GM19043 (cell line): ENCODE results near the gene NAA38.
"Not testable (repeated sequence)": the region's sequence is repeated elsewhere in the genome, so short reads cannot be mapped to it uniquely, and the experiment has no call there.

Experiments used
- ATAC-seq: cut with Tn5 transposase; IDR thresholded peaks from one replicate; pipeline ENCODE4 v1.9.1; 2021; ENCODE audit warnings: low read depth; ENCODE audit not compliant: unreplicated experiment

The NAA38 gene

GRCh38 chr17:7882629-7883028, 25.3 kb upstream of the NAA38 start:
- no peak for ATAC-seq

GRCh38 chr17:7882068-7882467, 24.7 kb upstream of the NAA38 start:
- no peak for ATAC-seq

- no peak for ATAC-seq
Observed at GRCh38 chr17:7881276-7882054, 24.1 kb upstream of the NAA38 start.

- no peak for ATAC-seq
Observed at GRCh38 chr17:7880076-7880868, 22.9 kb upstream of the NAA38 start.

GRCh38 chr17:7878234-7878633, 20.9 kb upstream of the NAA38 start:
- ATAC-seq = no peak

- ATAC-seq = no peak
Observed at GRCh38 chr17:7875804-7876370, 18.5 kb upstream of the NAA38 start.

GRCh38 chr17:7873051-7873450, 15.7 kb upstream of the NAA38 start:
- ATAC-seq = no peak

- ATAC-seq = no peak
Observed at GRCh38 chr17:7867881-7868329, 10.5 kb upstream of the NAA38 start.

- ATAC-seq = no peak
Observed at GRCh38 chr17:7864995-7865650, 7.8 kb upstream of the NAA38 start.

GRCh38 chr17:7864384-7864783, 7.0 kb upstream of the NAA38 start:
- ATAC-seq = not testable (repeated sequence)

GRCh38 chr17:7862692-7863437, 5.5 kb upstream of the NAA38 start:
- ATAC-seq = no peak

- ATAC-seq = no peak
Observed at GRCh38 chr17:7859028-7859427, 1.7 kb upstream of the NAA38 start.

- no peak for ATAC-seq
Observed at GRCh38 chr17:7858522-7858810, 1.1 kb upstream of the NAA38 start.

GRCh38 chr17:7857713-7858521, 558 bp upstream of the NAA38 start, which contains the start of gene CYB5D1:
TSS of gene CYB5D1 (plus strand) at chr17:7858003. CDS start at chr17:7858135, 132 bp downstream.
- peak; percentile 19 for ATAC-seq

GRCh38 chr17:7856011-7856810, 1.1 kb downstream of the NAA38 start:
- no peak for ATAC-seq

GRCh38 chr17:7855660-7856010, 1.7 kb downstream of the NAA38 start:
- ATAC-seq = no peak

- ATAC-seq = no peak
Observed at GRCh38 chr17:7854851-7855659, 2.3 kb downstream of the NAA38 start, which contains the start of gene TMEM88. TSS of gene TMEM88 (plus strand) at chr17:7855066. CDS start at chr17:7855075, 9 bp downstream.
